HL-60 (cell line): ENCODE results near the gene PTPRF.

Experiments used
- GABPA ChIP-seq: IDR thresholded peaks from 2 replicates; pipeline ENCODE4 v1.6.1; 2012; ENCODE audit warnings: low read depth
- POLR2AphosphoS5 ChIP-seq: IDR thresholded peaks from 2 replicates; pipeline ENCODE4 v1.6.1; 2012; ENCODE audit warnings: low read depth
- TF ChIP-seq, protein P1 (sequence below): IDR thresholded peaks from one replicate; pipeline ENCODE4 v1.5.1; 2011; ENCODE audit warnings: low read length, control low read depth, inconsistent platforms; ENCODE audit not compliant: insufficient read depth
- TF ChIP-seq, protein P2 (sequence below): IDR thresholded peaks from 2 replicates; pipeline ENCODE4 v1.6.1; 2012; ENCODE audit warnings: low read depth; ENCODE audit not compliant: insufficient replicate concordance

DNA sequence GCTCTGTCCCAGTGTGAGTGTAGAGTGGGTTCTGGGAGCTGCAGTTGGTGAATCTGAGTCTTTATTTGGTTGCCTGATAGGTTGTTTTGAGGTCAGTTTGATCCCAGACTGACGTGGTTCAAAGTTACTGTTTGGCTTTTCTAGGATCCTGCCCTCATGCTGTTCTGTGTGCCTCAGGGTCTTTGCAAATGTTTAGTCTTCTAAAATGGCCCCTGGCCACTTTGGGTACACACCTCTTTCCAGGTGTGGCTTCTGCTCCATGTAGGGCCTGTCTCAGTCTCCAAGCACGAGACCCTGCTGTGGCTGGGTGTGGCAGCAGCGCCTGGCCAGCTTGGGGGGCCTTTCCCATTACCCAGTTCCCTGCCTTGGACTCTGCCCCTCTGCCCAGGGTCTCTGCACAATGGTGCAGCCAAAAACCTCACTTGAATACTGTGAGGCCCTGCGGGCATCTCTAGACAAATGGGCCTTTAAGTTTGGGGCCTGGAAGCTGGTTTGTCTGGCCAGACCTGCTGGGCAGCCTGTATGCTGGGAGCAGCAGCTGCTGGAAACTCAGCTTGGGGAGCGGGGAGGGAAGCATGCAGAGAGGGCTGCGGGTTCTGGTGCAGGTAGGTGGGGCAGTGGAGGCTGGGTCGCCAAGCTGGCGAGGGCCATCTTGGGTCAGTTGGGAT lies 5.6 kb downstream of the PTPRF start:
- TF ChIP-seq, protein P1, sequence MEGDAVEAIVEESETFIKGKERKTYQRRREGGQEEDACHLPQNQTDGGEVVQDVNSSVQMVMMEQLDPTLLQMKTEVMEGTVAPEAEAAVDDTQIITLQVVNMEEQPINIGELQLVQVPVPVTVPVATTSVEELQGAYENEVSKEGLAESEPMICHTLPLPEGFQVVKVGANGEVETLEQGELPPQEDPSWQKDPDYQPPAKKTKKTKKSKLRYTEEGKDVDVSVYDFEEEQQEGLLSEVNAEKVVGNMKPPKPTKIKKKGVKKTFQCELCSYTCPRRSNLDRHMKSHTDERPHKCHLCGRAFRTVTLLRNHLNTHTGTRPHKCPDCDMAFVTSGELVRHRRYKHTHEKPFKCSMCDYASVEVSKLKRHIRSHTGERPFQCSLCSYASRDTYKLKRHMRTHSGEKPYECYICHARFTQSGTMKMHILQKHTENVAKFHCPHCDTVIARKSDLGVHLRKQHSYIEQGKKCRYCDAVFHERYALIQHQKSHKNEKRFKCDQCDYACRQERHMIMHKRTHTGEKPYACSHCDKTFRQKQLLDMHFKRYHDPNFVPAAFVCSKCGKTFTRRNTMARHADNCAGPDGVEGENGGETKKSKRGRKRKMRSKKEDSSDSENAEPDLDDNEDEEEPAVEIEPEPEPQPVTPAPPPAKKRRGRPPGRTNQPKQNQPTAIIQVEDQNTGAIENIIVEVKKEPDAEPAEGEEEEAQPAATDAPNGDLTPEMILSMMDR = no peak
- TF ChIP-seq GABPA (no peak), POLR2AphosphoS5 (no peak)
- TF ChIP-seq, protein P2, sequence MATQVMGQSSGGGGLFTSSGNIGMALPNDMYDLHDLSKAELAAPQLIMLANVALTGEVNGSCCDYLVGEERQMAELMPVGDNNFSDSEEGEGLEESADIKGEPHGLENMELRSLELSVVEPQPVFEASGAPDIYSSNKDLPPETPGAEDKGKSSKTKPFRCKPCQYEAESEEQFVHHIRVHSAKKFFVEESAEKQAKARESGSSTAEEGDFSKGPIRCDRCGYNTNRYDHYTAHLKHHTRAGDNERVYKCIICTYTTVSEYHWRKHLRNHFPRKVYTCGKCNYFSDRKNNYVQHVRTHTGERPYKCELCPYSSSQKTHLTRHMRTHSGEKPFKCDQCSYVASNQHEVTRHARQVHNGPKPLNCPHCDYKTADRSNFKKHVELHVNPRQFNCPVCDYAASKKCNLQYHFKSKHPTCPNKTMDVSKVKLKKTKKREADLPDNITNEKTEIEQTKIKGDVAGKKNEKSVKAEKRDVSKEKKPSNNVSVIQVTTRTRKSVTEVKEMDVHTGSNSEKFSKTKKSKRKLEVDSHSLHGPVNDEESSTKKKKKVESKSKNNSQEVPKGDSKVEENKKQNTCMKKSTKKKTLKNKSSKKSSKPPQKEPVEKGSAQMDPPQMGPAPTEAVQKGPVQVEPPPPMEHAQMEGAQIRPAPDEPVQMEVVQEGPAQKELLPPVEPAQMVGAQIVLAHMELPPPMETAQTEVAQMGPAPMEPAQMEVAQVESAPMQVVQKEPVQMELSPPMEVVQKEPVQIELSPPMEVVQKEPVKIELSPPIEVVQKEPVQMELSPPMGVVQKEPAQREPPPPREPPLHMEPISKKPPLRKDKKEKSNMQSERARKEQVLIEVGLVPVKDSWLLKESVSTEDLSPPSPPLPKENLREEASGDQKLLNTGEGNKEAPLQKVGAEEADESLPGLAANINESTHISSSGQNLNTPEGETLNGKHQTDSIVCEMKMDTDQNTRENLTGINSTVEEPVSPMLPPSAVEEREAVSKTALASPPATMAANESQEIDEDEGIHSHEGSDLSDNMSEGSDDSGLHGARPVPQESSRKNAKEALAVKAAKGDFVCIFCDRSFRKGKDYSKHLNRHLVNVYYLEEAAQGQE = no peak
